Measurements from ENCODE around the gene MOB2. TPM values are rescaled to one million over a fixed set of nuclear protein-coding genes. Genes with fewer than 3 reads are reported as not detected.

Gene MOB2
- total RNA-seq, 2 donors from 2014 or later, result 31.4 to 87.7 TPM

DNA sequence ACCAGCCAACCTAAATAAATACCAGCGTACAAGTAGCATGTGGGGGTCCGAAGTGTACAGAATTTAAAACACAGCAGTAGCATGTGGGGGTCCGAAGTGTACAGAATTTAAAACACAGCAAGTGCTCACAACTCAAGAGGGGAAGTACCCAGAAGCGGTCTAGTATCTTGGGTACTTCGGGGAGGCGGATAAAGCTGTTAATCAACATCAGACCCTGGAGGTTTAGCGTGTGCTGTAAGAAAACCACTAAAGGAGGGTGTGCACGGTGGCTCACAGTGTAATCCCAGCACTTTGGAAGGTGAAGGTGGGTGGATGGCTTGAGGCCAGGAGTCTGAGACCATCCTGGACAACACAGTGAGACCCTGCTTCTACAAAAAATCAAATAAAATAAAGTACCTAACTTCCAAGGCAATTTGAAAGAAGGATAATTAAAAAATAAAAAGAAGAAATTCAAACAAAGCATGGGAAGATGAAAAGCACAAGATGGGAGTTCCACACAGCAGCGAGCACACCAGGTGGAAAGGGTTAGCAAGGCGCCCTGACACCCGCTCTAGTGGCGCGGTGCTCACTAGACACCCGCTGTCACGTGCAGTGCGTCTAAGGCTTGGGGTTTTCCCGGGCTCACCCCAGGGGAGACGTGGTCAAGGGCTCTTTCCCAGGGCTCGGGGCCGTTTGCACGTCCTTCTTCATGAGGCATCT, 35.0 kb upstream of the MOB2 start:
- Histone ChIP-seq H3K4me1 (ENCODE audit: control insufficient read depth in 1 of 2, low read depth in 2 of 2) (peaks cover 3 to 25% of the 10 kb centered on the region in 2 donors), H3K27ac (no peak overlapping the region), H3K27me3 (replicated peaks; ENCODE audit: insufficient read depth) (no peaks in the 10 kb centered on the region), H3K4me3 (no peak overlapping the region), H3K9me3 (no peaks in the 10 kb centered on the region), H3K36me3 (no peaks in the 10 kb centered on the region)
- ATAC-seq (ENCODE audit: insufficient number of reproducible peaks, low FRiP score, low read depth) (no peak), DNase-seq (ENCODE audit: low spot score) (no peak)
- TF ChIP-seq, protein P1, sequence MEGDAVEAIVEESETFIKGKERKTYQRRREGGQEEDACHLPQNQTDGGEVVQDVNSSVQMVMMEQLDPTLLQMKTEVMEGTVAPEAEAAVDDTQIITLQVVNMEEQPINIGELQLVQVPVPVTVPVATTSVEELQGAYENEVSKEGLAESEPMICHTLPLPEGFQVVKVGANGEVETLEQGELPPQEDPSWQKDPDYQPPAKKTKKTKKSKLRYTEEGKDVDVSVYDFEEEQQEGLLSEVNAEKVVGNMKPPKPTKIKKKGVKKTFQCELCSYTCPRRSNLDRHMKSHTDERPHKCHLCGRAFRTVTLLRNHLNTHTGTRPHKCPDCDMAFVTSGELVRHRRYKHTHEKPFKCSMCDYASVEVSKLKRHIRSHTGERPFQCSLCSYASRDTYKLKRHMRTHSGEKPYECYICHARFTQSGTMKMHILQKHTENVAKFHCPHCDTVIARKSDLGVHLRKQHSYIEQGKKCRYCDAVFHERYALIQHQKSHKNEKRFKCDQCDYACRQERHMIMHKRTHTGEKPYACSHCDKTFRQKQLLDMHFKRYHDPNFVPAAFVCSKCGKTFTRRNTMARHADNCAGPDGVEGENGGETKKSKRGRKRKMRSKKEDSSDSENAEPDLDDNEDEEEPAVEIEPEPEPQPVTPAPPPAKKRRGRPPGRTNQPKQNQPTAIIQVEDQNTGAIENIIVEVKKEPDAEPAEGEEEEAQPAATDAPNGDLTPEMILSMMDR (IDR thresholded peaks at IDR 0.05), result no peak

DNA sequence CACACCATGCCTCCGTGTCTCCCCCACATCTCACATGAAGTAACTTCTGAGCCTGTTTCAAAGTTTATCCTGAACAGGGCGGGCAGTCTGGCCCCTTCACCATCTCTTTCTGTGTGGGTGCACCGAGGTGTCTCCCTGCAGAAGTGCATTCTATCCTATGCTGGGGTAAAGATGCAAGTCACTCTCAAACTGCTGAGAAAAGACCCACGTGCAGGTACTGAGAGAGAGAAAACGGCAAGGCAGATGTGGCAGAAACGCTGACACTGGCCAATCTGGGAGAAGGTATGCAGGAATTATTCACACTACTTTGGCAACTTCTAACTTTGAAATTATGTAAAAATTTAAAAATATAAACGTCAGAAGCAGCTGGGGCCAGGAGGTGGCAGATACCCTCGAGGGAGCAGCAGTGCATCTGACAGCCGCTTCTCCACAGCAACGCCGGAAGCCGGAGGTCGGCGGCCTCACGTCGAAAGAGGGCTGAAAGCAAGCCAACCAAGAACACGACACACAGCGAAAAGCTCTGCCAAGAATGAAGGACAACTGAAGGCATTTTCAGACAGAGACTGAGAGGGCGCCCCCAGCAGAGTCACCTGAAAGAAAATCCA, 34.2 kb upstream of the MOB2 start:
- Histone ChIP-seq H3K4me1 (ENCODE audit: control insufficient read depth in 1 of 2, low read depth in 2 of 2) (peaks cover 9 to 29% of the 10 kb centered on the region in 2 donors), H3K27me3 (replicated peaks; ENCODE audit: insufficient read depth) (no peaks in the 10 kb centered on the region), H3K4me3 (no peak overlapping the region), H3K36me3 (no peaks in the 10 kb centered on the region), H3K9me3 (no peaks in the 10 kb centered on the region), H3K27ac (no peak overlapping the region)
- DNase-seq (ENCODE audit: low spot score) (no peak), ATAC-seq (ENCODE audit: insufficient number of reproducible peaks, low FRiP score, low read depth) (no peak)
- TF ChIP-seq, protein P1 (IDR thresholded peaks at IDR 0.05), result no peak

GRCh38 chr11:1520209-1520662, 33.7 kb upstream of the MOB2 start:
- Histone ChIP-seq H3K27ac (no peak overlapping the region), H3K36me3 (no peaks in the 10 kb centered on the region), H3K9me3 (no peaks in the 10 kb centered on the region), H3K4me1 (ENCODE audit: control insufficient read depth in 1 of 2, low read depth in 2 of 2) (peaks cover 12 to 34% of the 10 kb centered on the region in 2 donors), H3K4me3 (no peak overlapping the region), H3K27me3 (replicated peaks; ENCODE audit: insufficient read depth) (no peaks in the 10 kb centered on the region)
- TF ChIP-seq, protein P1 (IDR thresholded peaks at IDR 0.05), result no peak
- no peak for DNase-seq (ENCODE audit: low spot score)
- ATAC-seq (ENCODE audit: insufficient number of reproducible peaks, low FRiP score, low read depth), result no peak

GRCh38 chr11:1519028-1520010, 32.7 kb upstream of the MOB2 start:
- no peak overlapping the region for H3K27ac ChIP-seq
- no peak for DNase-seq (ENCODE audit: low spot score)

More at GRCh38 chr11:1519028-1520010, 32.7 kb upstream of the MOB2 start:
- peaks cover 21 to 43% of the 10 kb centered on the region in 2 donors for H3K4me1 ChIP-seq (ENCODE audit: control insufficient read depth in 1 of 2, low read depth in 2 of 2)
- ATAC-seq (ENCODE audit: insufficient number of reproducible peaks, low FRiP score, low read depth), result no peak
- H3K4me3 ChIP-seq, result no peak overlapping the region
- H3K36me3 ChIP-seq, result no peaks in the 10 kb centered on the region
- TF ChIP-seq, protein P1 (IDR thresholded peaks at IDR 0.05), result no peak
- H3K27me3 ChIP-seq (replicated peaks; ENCODE audit: insufficient read depth), result no peaks in the 10 kb centered on the region
- H3K9me3 ChIP-seq, result no peaks in the 10 kb centered on the region

Data from thoracic aorta (tissue), 2 donors.